HepG2 (cell line): ENCODE data around the gene MLLT11.

Experiments
- CTCF ChIP-seq: sonication (generic); formaldehyde crosslinking; IDR thresholded peaks from 2 replicates; pipeline ENCODE4 v1.5.0; 2020; ENCODE audit warnings: mild to moderate bottlenecking, missing genetic modification reagents, moderate library complexity
- POLR2A ChIP-seq, 2 experiments: IDR thresholded peaks; 2 replicates each; pipeline ENCODE4 v1.6.1; 2011; ENCODE audit warnings: low read depth in 2 of 2, low read length in 2 of 2, mild to moderate bottlenecking in 1 of 2, moderate library complexity in 1 of 2; ENCODE audit not compliant: insufficient read depth in 1 of 2

DNA sequence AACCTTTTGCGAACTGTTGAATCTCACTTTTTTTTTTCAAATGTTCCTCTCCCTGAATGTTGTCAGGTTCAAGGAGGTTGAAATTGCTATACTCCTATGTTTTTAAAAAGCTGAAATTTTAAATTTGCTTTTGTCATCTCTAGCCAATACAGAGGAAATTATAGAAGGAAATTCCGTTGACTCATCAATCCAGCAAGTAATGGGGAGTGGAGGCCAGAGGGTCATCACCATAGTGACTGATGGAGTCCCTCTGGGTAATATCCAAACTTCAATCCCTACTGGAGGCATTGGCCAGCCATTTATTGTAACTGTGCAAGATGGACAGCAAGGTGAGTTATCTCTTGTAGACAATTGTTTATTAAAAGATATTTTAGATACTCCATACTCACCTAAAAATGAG is 46.7 kb downstream of the MLLT11 start:
- TF ChIP-seq POLR2A (IDR thresholded peaks at IDR 0.05; ENCODE audit: insufficient read depth in 1 of 2, low read depth in 2 of 2, low read length in 2 of 2) (no peak), CTCF (no peak)
